ENCODE data around the gene SLC25A48.

Gene SLC25A48

GRCh38 chr5:135828782-135829127, 5.7 kb upstream of the SLC25A48 start:
- no peak for FAIRE-seq
- TF ChIP-seq SPI1 (IDR thresholded peaks at IDR 0.05; ENCODE audit: low read depth, low read length) (no peak), TAF1 (IDR thresholded peaks at IDR 0.05; ENCODE audit: low read depth, low read length) (no peak), PAX5 (IDR thresholded peaks at IDR 0.05; ENCODE audit: insufficient read depth, low read length, severe bottlenecking) (no peak), POLR2A (IDR thresholded peaks at IDR 0.05; ENCODE audit: low read depth, low read length) (no peak), POLR2AphosphoS5 (IDR thresholded peaks at IDR 0.05; ENCODE audit: low read depth, low read length) (no peak), POU2F2 (IDR thresholded peaks at IDR 0.05; ENCODE audit: low read depth, low read length) (no peak)
- no peak for DNase-seq (ENCODE audit: insufficient read length, low spot score)

- no peak for DNase-seq (ENCODE audit: insufficient read length, low spot score)
- no peak for TF ChIP-seq TAF1 (IDR thresholded peaks at IDR 0.05; ENCODE audit: low read depth, low read length)
- TF ChIP-seq PAX5 (IDR thresholded peaks at IDR 0.05; ENCODE audit: insufficient read depth, low read length, severe bottlenecking): no peak
- TF ChIP-seq POLR2AphosphoS5 (IDR thresholded peaks at IDR 0.05; ENCODE audit: low read depth, low read length): no peak
- no peak for TF ChIP-seq SPI1 (IDR thresholded peaks at IDR 0.05; ENCODE audit: low read depth, low read length)
- no peak for TF ChIP-seq POU2F2 (IDR thresholded peaks at IDR 0.05; ENCODE audit: low read depth, low read length)
- TF ChIP-seq POLR2A (IDR thresholded peaks at IDR 0.05; ENCODE audit: low read depth, low read length): no peak
- no peak for FAIRE-seq
Observed at GRCh38 chr5:135829179-135829578, 5.3 kb upstream of the SLC25A48 start.

GRCh38 chr5:135829681-135830383, 4.6 kb upstream of the SLC25A48 start:
- FAIRE-seq (peak; percentile 84), DNase-seq (ENCODE audit: insufficient read length, low spot score) (peak; percentile 66)
- TF ChIP-seq PAX5 (IDR thresholded peaks at IDR 0.05; ENCODE audit: insufficient read depth, low read length, severe bottlenecking) (no peak), POU2F2 (IDR thresholded peaks at IDR 0.05; ENCODE audit: low read depth, low read length) (no peak), TAF1 (IDR thresholded peaks at IDR 0.05; ENCODE audit: low read depth, low read length) (no peak), POLR2AphosphoS5 (IDR thresholded peaks at IDR 0.05; ENCODE audit: low read depth, low read length) (no peak), POLR2A (IDR thresholded peaks at IDR 0.05; ENCODE audit: low read depth, low read length) (no peak), SPI1 (IDR thresholded peaks at IDR 0.05; ENCODE audit: low read depth, low read length) (no peak)

GRCh38 chr5:135830384-135830700, 4.1 kb upstream of the SLC25A48 start:
- no peak for TF ChIP-seq POLR2AphosphoS5 (IDR thresholded peaks at IDR 0.05; ENCODE audit: low read depth, low read length)
- TF ChIP-seq POU2F2 (IDR thresholded peaks at IDR 0.05; ENCODE audit: low read depth, low read length): no peak
- TF ChIP-seq SPI1 (IDR thresholded peaks at IDR 0.05; ENCODE audit: low read depth, low read length): no peak
- TF ChIP-seq TAF1 (IDR thresholded peaks at IDR 0.05; ENCODE audit: low read depth, low read length): no peak
- TF ChIP-seq POLR2A (IDR thresholded peaks at IDR 0.05; ENCODE audit: low read depth, low read length): no peak
- FAIRE-seq (no peak), DNase-seq (ENCODE audit: insufficient read length, low spot score) (no peak)

- DNase-seq (ENCODE audit: insufficient read length, low spot score) (no peak), FAIRE-seq (no peak)
- TF ChIP-seq POU2F2 (IDR thresholded peaks at IDR 0.05; ENCODE audit: low read depth, low read length): no peak
- TF ChIP-seq POLR2AphosphoS5 (IDR thresholded peaks at IDR 0.05; ENCODE audit: low read depth, low read length): no peak
- no peak for TF ChIP-seq POLR2A (IDR thresholded peaks at IDR 0.05; ENCODE audit: low read depth, low read length)
- no peak for TF ChIP-seq PAX5 (IDR thresholded peaks at IDR 0.05; ENCODE audit: insufficient read depth, low read length, severe bottlenecking)
- no peak for TF ChIP-seq SPI1 (IDR thresholded peaks at IDR 0.05; ENCODE audit: low read depth, low read length)
- TF ChIP-seq TAF1 (IDR thresholded peaks at IDR 0.05; ENCODE audit: low read depth, low read length): no peak
Observed at GRCh38 chr5:135830876-135831275, 3.6 kb upstream of the SLC25A48 start.

GRCh38 chr5:135831439-135831838, 3.0 kb upstream of the SLC25A48 start:
- TF ChIP-seq TAF1 (IDR thresholded peaks at IDR 0.05; ENCODE audit: low read depth, low read length) (no peak), POLR2A (IDR thresholded peaks at IDR 0.05; ENCODE audit: low read depth, low read length) (no peak), POLR2AphosphoS5 (IDR thresholded peaks at IDR 0.05; ENCODE audit: low read depth, low read length) (no peak), POU2F2 (IDR thresholded peaks at IDR 0.05; ENCODE audit: low read depth, low read length) (no peak), SPI1 (IDR thresholded peaks at IDR 0.05; ENCODE audit: low read depth, low read length) (no peak), PAX5 (IDR thresholded peaks at IDR 0.05; ENCODE audit: insufficient read depth, low read length, severe bottlenecking) (no peak)
- no peak for FAIRE-seq
- DNase-seq (ENCODE audit: insufficient read length, low spot score): no peak

- FAIRE-seq: no peak
Observed at GRCh38 chr5:135831851-135832555, 2.5 kb upstream of the SLC25A48 start.

GRCh38 chr5:135832941-135833920, 1.2 kb upstream of the SLC25A48 start:
- no peak for DNase-seq (ENCODE audit: insufficient read length, low spot score)
- TF ChIP-seq TAF1 (IDR thresholded peaks at IDR 0.05; ENCODE audit: low read depth, low read length) (no peak), POU2F2 (IDR thresholded peaks at IDR 0.05; ENCODE audit: low read depth, low read length) (no peak), SPI1 (IDR thresholded peaks at IDR 0.05; ENCODE audit: low read depth, low read length) (no peak), POLR2AphosphoS5 (IDR thresholded peaks at IDR 0.05; ENCODE audit: low read depth, low read length) (no peak), POLR2A (IDR thresholded peaks at IDR 0.05; ENCODE audit: low read depth, low read length) (no peak), PAX5 (IDR thresholded peaks at IDR 0.05; ENCODE audit: insufficient read depth, low read length, severe bottlenecking) (no peak)
- FAIRE-seq: no peak

More at GRCh38 chr5:135831851-135832555, 2.5 kb upstream of the SLC25A48 start:
- no peak for DNase-seq (ENCODE audit: insufficient read length, low spot score)
- no peak for TF ChIP-seq PAX5 (IDR thresholded peaks at IDR 0.05; ENCODE audit: insufficient read depth, low read length, severe bottlenecking)
- no peak for TF ChIP-seq POU2F2 (IDR thresholded peaks at IDR 0.05; ENCODE audit: low read depth, low read length)
- no peak for TF ChIP-seq SPI1 (IDR thresholded peaks at IDR 0.05; ENCODE audit: low read depth, low read length)
- TF ChIP-seq POLR2AphosphoS5 (IDR thresholded peaks at IDR 0.05; ENCODE audit: low read depth, low read length): no peak
- TF ChIP-seq POLR2A (IDR thresholded peaks at IDR 0.05; ENCODE audit: low read depth, low read length): no peak
- TF ChIP-seq TAF1 (IDR thresholded peaks at IDR 0.05; ENCODE audit: low read depth, low read length): no peak

All from GM12891 (cell line).